MM.1S (cell line): ENCODE results near the gene CDH12.

ENCODE experiments used
- CTCF ChIP-seq: fragments of 300-600 bp; sonication (generic); IDR thresholded peaks from 2 replicates; pipeline ENCODE4 v1.5.1; 2016; ENCODE audit warnings: antibody characterized with exemption, low read length, mixed read lengths
- EZH2 ChIP-seq: fragments of 300-600 bp; sonication (generic); optimal IDR thresholded peaks from 2 replicates; pipeline ENCODE3; 2017; ENCODE audit warnings: low read depth, mild to moderate bottlenecking, antibody characterized with exemption, low read length, mixed read lengths

DNA sequence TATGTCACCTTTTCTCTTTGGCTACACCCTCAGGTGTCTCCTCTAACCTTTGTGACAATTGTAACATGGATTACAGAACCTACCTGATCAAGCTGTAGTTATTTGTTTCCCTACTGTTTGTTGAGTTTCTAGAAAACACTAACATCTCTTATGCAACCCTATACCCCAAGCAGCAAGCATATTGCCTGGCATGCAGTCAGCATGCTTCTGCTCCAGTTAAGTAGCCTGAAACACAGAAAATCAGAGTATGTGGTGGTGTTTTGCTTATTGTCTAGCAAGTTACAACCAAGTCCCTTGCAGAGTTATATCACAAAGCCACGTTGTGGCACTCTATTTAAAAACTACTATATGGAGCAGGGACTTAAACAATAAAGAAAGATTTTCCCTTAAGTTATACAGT, 131.1 kb downstream of the CDH12 start:
- TF ChIP-seq EZH2: no peak
- no peak for TF ChIP-seq CTCF
